Measurements from ENCODE around the gene APP.

Gene APP

GRCh38 chr21:26096494-26097371 is 73.8 kb downstream of the APP start:
- CTCF ChIA-PET = no interaction called here

GRCh38 chr21:26095131-26095530 is 75.4 kb downstream of the APP start:
- ChIA-PET CTCF (no interaction called here), POLR2A (ENCODE audit: low non-redundant PET) (no interaction called here)
- H3K27ac ChIP-seq = peak overlapping the region; percentile 16; the same call in 1 of the 2 replicates
- no peak for DNase-seq (ENCODE audit: low spot score)
- TF ChIP-seq CTCF (conservative IDR thresholded peaks at IDR 0.05; ENCODE audit: low read depth) = no peak

More at GRCh38 chr21:26096494-26097371, 73.8 kb downstream of the APP start:
- POLR2A ChIA-PET (ENCODE audit: low non-redundant PET) = no interaction called here
- no peak for TF ChIP-seq CTCF (conservative IDR thresholded peaks at IDR 0.05; ENCODE audit: low read depth)
- no peak overlapping the region for H3K27ac ChIP-seq
- no peak for DNase-seq (ENCODE audit: low spot score)

- DNase-seq (ENCODE audit: low spot score) = peak; percentile 10
- H3K27ac ChIP-seq = no peak overlapping the region
- CTCF ChIA-PET = interaction anchor here (0.6 kb wide), 1 partner anchor 789 kb away, joined by 6 read pairs; no protein-coding TSS in a partner anchor
These were observed 77.4 kb downstream of the APP start for GRCh38 chr21:26093122-26093521.

GRCh38 chr21:26091480-26092018 is 79.0 kb downstream of the APP start:
- no peak overlapping the region for H3K27ac ChIP-seq
- TF ChIP-seq CTCF (conservative IDR thresholded peaks at IDR 0.05; ENCODE audit: low read depth) = no peak
- ChIA-PET POLR2A (ENCODE audit: low non-redundant PET) (no interaction called here), CTCF (no interaction called here)
- DNase-seq (ENCODE audit: low spot score) = no peak

More at GRCh38 chr21:26093122-26093521, 77.4 kb downstream of the APP start:
- no peak for TF ChIP-seq CTCF (conservative IDR thresholded peaks at IDR 0.05; ENCODE audit: low read depth)
- POLR2A ChIA-PET (ENCODE audit: low non-redundant PET) = no interaction called here

- TF ChIP-seq CTCF (conservative IDR thresholded peaks at IDR 0.05; ENCODE audit: low read depth) = no peak
- no peak overlapping the region for H3K27ac ChIP-seq
- CTCF ChIA-PET = no interaction called here
- no peak for DNase-seq (ENCODE audit: low spot score)
- POLR2A ChIA-PET (ENCODE audit: low non-redundant PET) = no interaction called here
These were observed 80.8 kb downstream of the APP start for GRCh38 chr21:26089730-26090129.

GRCh38 chr21:26087223-26087918 is 83.2 kb downstream of the APP start:
- POLR2A ChIA-PET (ENCODE audit: low non-redundant PET) = no interaction called here
- H3K27ac ChIP-seq = no peak overlapping the region
- no peak for TF ChIP-seq CTCF (conservative IDR thresholded peaks at IDR 0.05; ENCODE audit: low read depth)
- DNase-seq (ENCODE audit: low spot score) = no peak
- CTCF ChIA-PET = no interaction called here
